ENCODE results near the gene ZNF43.
"Not testable (repeated sequence)": the region's sequence is repeated elsewhere in the genome, so short reads cannot be mapped to it uniquely, and the experiment has no call there.

- not testable (repeated sequence) for TF ChIP-seq CTCF (IDR thresholded peaks at IDR 0.05); POLR2A (IDR thresholded peaks at IDR 0.05; ENCODE audit: low read depth); EP300 (IDR thresholded peaks at IDR 0.05)
Observed at GRCh38 chr19:21808400-21809000, 27.5 kb downstream of the ZNF43 start.
